ENCODE data around the gene FAM210B. TPM values are rescaled to one million over a fixed set of nuclear protein-coding genes. Genes with fewer than 3 reads are reported as not detected.

Gene FAM210B
- total and polyA plus RNA-seq, 2 of the 8 experiments (the other 6 are each of a cell fraction or from before 2014, with no cell fraction given): 9.4 to 15.0 TPM

GRCh38 chr20:56383334-56383733 lies 24.6 kb downstream of the FAM210B start:
- ChIA-PET CTCF (ENCODE audit: partially characterized antibody) (interaction anchor here (1.2 to 1.4 kb wide), 2 partner anchors 9 to 17 kb away, joined by 4 read pairs; partner anchors contain the start of genes AURKA and CSTF1), POLR2A (ENCODE audit: partially characterized antibody) (interaction anchor here (1.3 to 2.6 kb wide), 4 partner anchors 8 to 16 kb away, joined by 3 to 8 read pairs (median 4); partner anchors contain the start of genes AURKA and CSTF1)
- Histone ChIP-seq H4K91ac (replicated peaks; ENCODE audit: insufficient read length, low read length) (no peak overlapping the region), H3K79me2 (ENCODE audit: control insufficient read depth in 1 of 2, insufficient read depth in 2 of 2, low read length in 2 of 2) (peaks cover 0 to 66% of the 10 kb centered on the region in 2 experiments; a peak in 2 of 4 replicates), H3K4me3 (ENCODE audit: extremely low read depth in 1 of 4, insufficient read depth in 2 of 4, low read depth in 3 of 4, low read length in 4 of 4) (no peak overlapping the region), H2BK15ac (ENCODE audit: low read length) (no peak overlapping the region), H4K5ac (ENCODE audit: insufficient read length, low read depth, low read length) (no peak overlapping the region), H3K23me2 (ENCODE audit: low read depth, low read length) (no peaks in the 10 kb centered on the region), H4K8ac (ENCODE audit: extremely low read depth, insufficient read depth, low read length) (0 out of 2 replicates have a peak overlapping the region, but pooled peaks have one; percentile 3), H2BK5ac (ENCODE audit: low read depth, low read length) (no peak overlapping the region), H3K14ac (ENCODE audit: insufficient read length) (no peak overlapping the region), H2BK12ac (ENCODE audit: low read depth, low read length) (no peak overlapping the region), H3K56ac (replicated peaks; ENCODE audit: insufficient read length, low read depth, low read length) (no peak overlapping the region), H3K36me3 (ENCODE audit: control insufficient read depth in 2 of 4, insufficient read depth in 4 of 4, low read length in 3 of 4) (peaks cover 17 to 73% (median 63%) of the 10 kb centered on the region in 4 experiments), H4K20me1 (replicated peaks in 1 of 2; ENCODE audit: control insufficient read depth in 1 of 2, insufficient read depth in 2 of 2, low read length in 2 of 2) (peaks cover 4 to 14% of the 10 kb centered on the region in 2 experiments), H2BK20ac (ENCODE audit: low read length) (no peak overlapping the region), H2AK5ac (ENCODE audit: low read depth, low read length) (no peak overlapping the region), H3K27me3 (replicated peaks in 1 of 4; ENCODE audit: control insufficient read depth in 3 of 4, extremely low read depth in 1 of 4, insufficient read depth in 3 of 4, low read length in 3 of 4) (no peaks in the 10 kb centered on the region), H3K9ac (replicated peaks in 1 of 4; ENCODE audit: extremely low read depth in 1 of 4, low read depth in 3 of 4, low read length in 3 of 4) (no peak overlapping the region), H3K4me1 (replicated peaks in 1 of 4; ENCODE audit: control insufficient read depth in 3 of 4, insufficient read depth in 4 of 4, low read length in 3 of 4) (no peaks in the 10 kb centered on the region; a peak in 1 of 7 replicates), H3K23ac (ENCODE audit: insufficient read length) (no peak overlapping the region), H2AFZ (ENCODE audit: low read length) (no peak overlapping the region), H3K27ac (ENCODE audit: low read depth, low read length) (no peak overlapping the region), H2BK120ac (replicated peaks; ENCODE audit: low read depth, low read length) (no peak overlapping the region), H3K79me1 (ENCODE audit: low read depth, low read length) (peaks cover 5% of the 10 kb centered on the region; the same call in 1 of the 2 replicates), H3K4me2 (ENCODE audit: insufficient read depth in 1 of 2, low read depth in 2 of 2, low read length in 2 of 2) (no peak overlapping the region), H3K9me3 (ENCODE audit: insufficient read depth in 2 of 2, low read depth in 1 of 2, low read length in 1 of 2) (no peaks in the 10 kb centered on the region), H3K4ac (replicated peaks; ENCODE audit: insufficient read length, low read depth, low read length) (no peak overlapping the region), H3K18ac (ENCODE audit: extremely low read depth, low read length) (no peak overlapping the region)
- WGBS, 2 experiments (ENCODE audit: extremely low coverage in 1 of 2, insufficient coverage in 1 of 2, insufficient read length in 1 of 2, insufficient replicate concordance in 2 of 2, low coverage in 1 of 2, low lambda C conversion rate in 2 of 2, missing lambda C conversion rate in 1 of 2): 84% methylated on average over 8 of the region's 8 CpGs; no CpG with 5 or more reads in 1 of the 2 experiments
- DNase-seq (ENCODE audit: low read depth in 1 of 2, low spot score in 2 of 2) (no peak), FAIRE-seq (no peak)
- TF ChIP-seq POLR2A (IDR thresholded peaks at IDR 0.05; ENCODE audit: control extremely low read depth in 1 of 2, low read depth in 2 of 2, low read length in 2 of 2) (no peak), GABPA (IDR thresholded peaks at IDR 0.05; ENCODE audit: borderline replicate concordance, insufficient read depth, low read length) (no peak)

Measured in H1 (cell line).